ENCODE data around the gene PPP1R15B.

The PPP1R15B gene

GRCh38 chr1:204435872-204436271 is 24.3 kb upstream of the PPP1R15B start:
- no peak for TF ChIP-seq CTCF (IDR thresholded peaks at IDR 0.05; ENCODE audit: low read depth, low read length, missing control alignments)
- Histone ChIP-seq H3K27me3 (replicated peaks) (no peaks in the 10 kb centered on the region), H3K4me3 (ENCODE audit: low read depth, low read length) (no peak overlapping the region), H3K27ac (no peak overlapping the region), H3K36me3 (replicated peaks) (no peaks in the 10 kb centered on the region)
- in situ Hi-C loops (cut with HindIII; ENCODE audit: low pct_ligation_motif_present, low sequenced_read_pairs): no loop called here
- no peak for DNase-seq

GRCh38 chr1:204435381-204435831 is 23.8 kb upstream of the PPP1R15B start:
- Histone ChIP-seq H3K36me3 (replicated peaks) (no peaks in the 10 kb centered on the region), H3K27ac (no peak overlapping the region), H3K27me3 (replicated peaks) (no peaks in the 10 kb centered on the region), H3K4me3 (ENCODE audit: low read depth, low read length) (no peak overlapping the region)
- TF ChIP-seq CTCF (IDR thresholded peaks at IDR 0.05; ENCODE audit: low read depth, low read length, missing control alignments): no peak
- in situ Hi-C loops (cut with HindIII; ENCODE audit: low pct_ligation_motif_present, low sequenced_read_pairs): no loop called here
- no peak for DNase-seq

- Histone ChIP-seq H3K36me3 (replicated peaks) (no peaks in the 10 kb centered on the region), H3K27me3 (replicated peaks) (no peaks in the 10 kb centered on the region), H3K27ac (no peak overlapping the region), H3K4me3 (ENCODE audit: low read depth, low read length) (no peak overlapping the region)
- in situ Hi-C loops (cut with HindIII; ENCODE audit: low pct_ligation_motif_present, low sequenced_read_pairs): no loop called here
- no peak for TF ChIP-seq CTCF (IDR thresholded peaks at IDR 0.05; ENCODE audit: low read depth, low read length, missing control alignments)
- DNase-seq: no peak
These were observed 22.6 kb upstream of the PPP1R15B start for GRCh38 chr1:204434116-204434755.

- in situ Hi-C loops (cut with HindIII; ENCODE audit: low pct_ligation_motif_present, low sequenced_read_pairs): no loop called here
- Histone ChIP-seq H3K27ac (no peak overlapping the region), H3K36me3 (replicated peaks) (no peaks in the 10 kb centered on the region), H3K4me3 (ENCODE audit: low read depth, low read length) (no peak overlapping the region), H3K27me3 (replicated peaks) (no peaks in the 10 kb centered on the region)
- DNase-seq: no peak
- TF ChIP-seq CTCF (IDR thresholded peaks at IDR 0.05; ENCODE audit: low read depth, low read length, missing control alignments): no peak
These were observed 21.1 kb upstream of the PPP1R15B start for GRCh38 chr1:204432708-204433107.

- no peak overlapping the region for H3K4me3 ChIP-seq (ENCODE audit: low read depth, low read length)
- H3K27me3 ChIP-seq (replicated peaks): no peaks in the 10 kb centered on the region
- TF ChIP-seq CTCF (IDR thresholded peaks at IDR 0.05; ENCODE audit: low read depth, low read length, missing control alignments): peak; percentile 99
- DNase-seq: peak; percentile 77
- no peak overlapping the region for H3K27ac ChIP-seq
- in situ Hi-C loops (cut with HindIII; ENCODE audit: low pct_ligation_motif_present, low sequenced_read_pairs): no loop called here
- no peaks in the 10 kb centered on the region for H3K36me3 ChIP-seq (replicated peaks)
These were observed 19.9 kb upstream of the PPP1R15B start for GRCh38 chr1:204431310-204432184.

All from brain microvascular endothelial cell (primary cell).